HepG2 (cell line): ENCODE data around the gene IL1RAPL2.

Source experiments
- ARID3A ChIP-seq: IDR thresholded peaks from 2 replicates; pipeline ENCODE4 v1.6.1; 2012; ENCODE audit warnings: low read depth, low read length, improper control_type of control experiment
- ELF4 ChIP-seq: sonication (generic); formaldehyde crosslinking; IDR thresholded peaks from 2 replicates; pipeline ENCODE4 v1.5.0; 2020; ENCODE audit warnings: missing genetic modification reagents, mild to moderate bottlenecking, moderate library complexity, borderline replicate concordance
- GABPB1 ChIP-seq: IDR thresholded peaks from 2 replicates; pipeline ENCODE4 v1.6.1; 2016; ENCODE audit warnings: mild to moderate bottlenecking, missing genetic modification reagents, moderate library complexity, missing compliant biosample characterization
- THAP11 ChIP-seq: IDR thresholded peaks from 2 replicates; pipeline ENCODE4 v1.6.1; 2016; ENCODE audit warnings: missing biosample characterization, missing genetic modification reagents
- ZNF296 ChIP-seq: sonication (generic); formaldehyde crosslinking; conservative IDR thresholded peaks from 2 replicates; pipeline ENCODE4 v1.5.0; 2020; ENCODE audit warnings: mild to moderate bottlenecking, missing genetic modification reagents
- ZNF350 ChIP-seq: sonication (generic); formaldehyde crosslinking; IDR thresholded peaks from 2 replicates; pipeline ENCODE4 v1.4.0; 2020; ENCODE audit warnings: mild to moderate bottlenecking, low read depth, missing genetic modification reagents, borderline replicate concordance
- ZNF510 ChIP-seq: sonication (generic); formaldehyde crosslinking; IDR thresholded peaks from 2 replicates; pipeline ENCODE4 v1.4.0; 2020; ENCODE audit warnings: low read depth, mild to moderate bottlenecking, missing genetic modification reagents
- ZNF83 ChIP-seq: sonication (generic); formaldehyde crosslinking; IDR thresholded peaks from 2 replicates; pipeline ENCODE4 v1.4.0; 2020; ENCODE audit warnings: missing genetic modification reagents, mild to moderate bottlenecking, borderline replicate concordance
- TF ChIP-seq, protein P1 (sequence below): sonication (generic); formaldehyde crosslinking; IDR thresholded peaks from 2 replicates; pipeline ENCODE4 v1.5.0; 2020; ENCODE audit warnings: mild to moderate bottlenecking, missing genetic modification reagents, moderate library complexity

GRCh38 chrX:105168577-105168976, 602.6 kb downstream of the IL1RAPL2 start:
- TF ChIP-seq ZNF350 (CRISPR knock-in tag) (no peak), THAP11 (CRISPR knock-in tag) (no peak), GABPB1 (CRISPR knock-in tag) (no peak), ZNF83 (no peak), ARID3A (no peak), ELF4 (no peak), ZNF510 (CRISPR knock-in tag) (no peak), ZNF296 (CRISPR knock-in tag) (no peak)
- TF ChIP-seq, protein P1, sequence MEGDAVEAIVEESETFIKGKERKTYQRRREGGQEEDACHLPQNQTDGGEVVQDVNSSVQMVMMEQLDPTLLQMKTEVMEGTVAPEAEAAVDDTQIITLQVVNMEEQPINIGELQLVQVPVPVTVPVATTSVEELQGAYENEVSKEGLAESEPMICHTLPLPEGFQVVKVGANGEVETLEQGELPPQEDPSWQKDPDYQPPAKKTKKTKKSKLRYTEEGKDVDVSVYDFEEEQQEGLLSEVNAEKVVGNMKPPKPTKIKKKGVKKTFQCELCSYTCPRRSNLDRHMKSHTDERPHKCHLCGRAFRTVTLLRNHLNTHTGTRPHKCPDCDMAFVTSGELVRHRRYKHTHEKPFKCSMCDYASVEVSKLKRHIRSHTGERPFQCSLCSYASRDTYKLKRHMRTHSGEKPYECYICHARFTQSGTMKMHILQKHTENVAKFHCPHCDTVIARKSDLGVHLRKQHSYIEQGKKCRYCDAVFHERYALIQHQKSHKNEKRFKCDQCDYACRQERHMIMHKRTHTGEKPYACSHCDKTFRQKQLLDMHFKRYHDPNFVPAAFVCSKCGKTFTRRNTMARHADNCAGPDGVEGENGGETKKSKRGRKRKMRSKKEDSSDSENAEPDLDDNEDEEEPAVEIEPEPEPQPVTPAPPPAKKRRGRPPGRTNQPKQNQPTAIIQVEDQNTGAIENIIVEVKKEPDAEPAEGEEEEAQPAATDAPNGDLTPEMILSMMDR = no peak
